ENCODE measurements around the gene SFXN2.
A peak's percentile ranks its signal among the peaks of the same experiment; 100 is the strongest.
"Not testable (repeated sequence)": the region's sequence is repeated elsewhere in the genome, so short reads cannot be mapped to it uniquely, and the experiment has no call there.

SFXN2 gene, protein sequence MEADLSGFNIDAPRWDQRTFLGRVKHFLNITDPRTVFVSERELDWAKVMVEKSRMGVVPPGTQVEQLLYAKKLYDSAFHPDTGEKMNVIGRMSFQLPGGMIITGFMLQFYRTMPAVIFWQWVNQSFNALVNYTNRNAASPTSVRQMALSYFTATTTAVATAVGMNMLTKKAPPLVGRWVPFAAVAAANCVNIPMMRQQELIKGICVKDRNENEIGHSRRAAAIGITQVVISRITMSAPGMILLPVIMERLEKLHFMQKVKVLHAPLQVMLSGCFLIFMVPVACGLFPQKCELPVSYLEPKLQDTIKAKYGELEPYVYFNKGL

GRCh38 chr10:102714621-102715455 lies at the start of gene SFXN2:
TSS of gene SFXN2 (plus strand) at chr10:102714636. CDS start at chr10:102726637, 12,001 bp downstream.
- peak; percentile 28 to 36 for DNase-seq (ENCODE audit: low read depth in 2 of 2)

DNA sequence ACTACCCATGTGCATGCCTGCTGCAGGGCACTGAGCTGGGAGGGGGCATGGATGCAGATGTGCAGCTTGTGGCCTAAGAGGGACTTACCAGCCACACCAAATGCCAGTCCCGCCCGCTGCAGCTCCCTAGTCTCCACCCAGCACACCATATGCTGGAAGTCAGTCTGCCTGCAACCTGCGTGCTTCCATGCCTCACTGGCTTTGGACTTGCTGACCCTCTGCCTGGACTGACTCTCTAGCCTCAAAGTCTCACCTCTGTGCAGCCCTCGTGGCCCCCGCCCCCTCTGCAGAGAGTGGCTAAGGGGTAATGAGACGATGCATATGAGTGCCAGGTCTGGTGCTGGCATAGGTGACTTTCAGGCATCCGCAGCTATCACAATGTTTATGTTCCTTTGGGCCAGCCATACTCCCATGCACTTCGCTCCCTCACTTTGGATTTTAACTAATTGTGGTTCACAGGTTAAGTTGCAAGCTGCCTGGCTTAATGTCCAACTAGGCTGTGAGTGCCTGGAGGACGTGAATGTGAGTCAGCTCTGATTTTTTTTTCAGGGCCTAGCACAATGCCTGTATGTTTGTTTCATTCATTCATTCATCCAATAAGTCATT lies 48.4 kb upstream of the SFXN2 start:
- no peak for DNase-seq (ENCODE audit: low read depth in 2 of 2)

DNA sequence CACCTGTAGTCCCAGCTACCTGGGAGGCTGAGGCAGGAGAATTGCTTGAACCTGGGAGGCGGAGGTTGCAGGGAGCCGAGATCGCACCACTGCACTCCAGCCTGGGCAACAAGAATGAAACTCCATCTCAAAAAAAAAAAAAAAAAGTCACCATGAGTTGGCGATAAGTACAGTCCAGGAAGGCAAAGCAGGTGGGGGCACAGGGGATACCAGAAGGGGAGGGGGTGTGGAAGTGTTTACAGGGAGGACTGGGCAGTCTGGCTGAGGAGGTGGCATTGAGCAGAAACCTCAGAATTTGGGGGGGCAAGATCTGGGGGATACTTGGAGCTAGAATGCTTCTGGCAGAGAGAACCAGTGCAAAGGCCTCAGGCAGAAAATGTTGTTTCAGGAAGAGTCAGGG lies 47.0 kb upstream of the SFXN2 start:
- not testable (repeated sequence) for DNase-seq (ENCODE audit: low read depth in 2 of 2)

DNA sequence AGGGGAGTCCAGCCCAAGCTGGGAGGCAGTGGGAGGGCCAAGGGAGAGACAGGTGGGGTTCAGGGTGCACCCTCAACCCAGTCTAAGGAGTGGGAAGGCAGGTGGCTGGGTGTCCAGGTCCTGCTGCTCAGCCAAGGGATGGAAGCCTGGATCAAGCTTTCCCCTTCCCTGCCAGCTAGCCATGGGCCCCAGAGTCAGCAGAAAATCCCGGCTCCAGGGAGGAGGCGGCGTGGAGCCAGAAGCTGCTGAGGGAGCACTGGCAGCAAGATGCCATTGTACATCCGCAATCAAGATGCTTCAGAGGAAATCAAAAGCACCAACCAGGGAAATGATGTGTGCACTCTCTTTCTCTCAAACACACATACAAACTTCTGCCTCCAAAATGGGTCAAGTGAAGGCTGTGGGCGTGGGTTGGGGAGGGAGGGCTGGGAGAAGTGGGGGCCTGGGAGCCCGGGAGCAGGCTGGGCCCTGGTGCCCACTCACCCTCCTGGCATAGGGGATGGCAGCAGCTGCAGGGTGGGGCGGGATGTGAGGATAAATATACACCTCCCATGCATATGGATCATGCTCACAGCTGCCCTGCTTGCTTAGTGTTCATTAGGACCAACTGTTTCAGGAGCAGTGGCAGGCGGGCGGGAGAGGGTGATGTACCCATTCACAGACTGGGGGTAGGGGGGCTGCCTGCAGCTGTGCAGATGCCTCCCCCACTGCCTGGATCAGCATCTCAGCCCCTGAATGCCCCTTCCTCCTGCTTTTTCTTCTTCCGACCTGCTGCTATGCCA lies 45.9 kb upstream of the SFXN2 start:
- DNase-seq (ENCODE audit: low read depth in 2 of 2), result no peak

DNA sequence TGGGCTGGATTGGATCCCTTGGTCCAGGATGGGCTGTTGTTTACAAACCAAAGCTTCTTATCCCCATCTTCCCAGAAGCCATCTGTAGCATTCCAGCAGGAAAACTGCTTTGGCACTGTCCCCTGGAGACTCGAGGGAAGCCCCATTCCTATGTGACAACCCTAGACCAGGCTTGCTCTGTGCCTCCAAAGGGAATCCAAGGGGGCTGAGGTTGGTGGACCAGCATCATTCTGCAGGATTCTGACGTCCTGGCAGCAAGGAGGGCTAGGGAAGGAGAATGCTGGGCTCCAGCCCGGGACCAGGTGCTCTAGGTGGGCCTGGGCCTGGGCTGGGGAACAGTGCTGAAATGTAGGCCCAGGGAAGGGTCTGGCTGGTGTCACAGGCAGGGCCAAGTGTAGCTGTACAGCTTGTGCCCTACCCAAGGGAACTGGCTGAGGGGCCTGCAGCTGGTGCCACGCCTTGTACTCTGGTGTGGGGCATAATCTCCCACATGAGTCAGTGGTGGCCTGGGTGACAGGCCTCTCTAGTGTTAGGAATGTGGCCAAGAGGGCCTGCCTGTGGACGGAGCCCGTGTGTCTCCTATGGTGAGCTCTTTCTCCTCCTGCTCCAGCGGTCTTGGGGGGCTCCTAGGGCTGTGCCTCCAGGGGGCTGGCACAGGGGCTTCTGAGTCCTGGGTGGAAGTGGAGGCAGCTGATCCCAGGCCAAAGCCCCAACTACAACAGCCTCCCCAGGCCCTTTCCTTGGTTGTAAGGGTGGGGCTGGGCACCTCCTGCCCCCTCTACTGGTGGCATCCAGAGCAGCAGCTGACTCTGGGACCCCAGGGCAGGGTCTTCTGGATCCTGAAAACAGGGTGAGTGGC lies 45.0 kb upstream of the SFXN2 start:
- DNase-seq (ENCODE audit: low read depth in 2 of 2), result no peak

DNA sequence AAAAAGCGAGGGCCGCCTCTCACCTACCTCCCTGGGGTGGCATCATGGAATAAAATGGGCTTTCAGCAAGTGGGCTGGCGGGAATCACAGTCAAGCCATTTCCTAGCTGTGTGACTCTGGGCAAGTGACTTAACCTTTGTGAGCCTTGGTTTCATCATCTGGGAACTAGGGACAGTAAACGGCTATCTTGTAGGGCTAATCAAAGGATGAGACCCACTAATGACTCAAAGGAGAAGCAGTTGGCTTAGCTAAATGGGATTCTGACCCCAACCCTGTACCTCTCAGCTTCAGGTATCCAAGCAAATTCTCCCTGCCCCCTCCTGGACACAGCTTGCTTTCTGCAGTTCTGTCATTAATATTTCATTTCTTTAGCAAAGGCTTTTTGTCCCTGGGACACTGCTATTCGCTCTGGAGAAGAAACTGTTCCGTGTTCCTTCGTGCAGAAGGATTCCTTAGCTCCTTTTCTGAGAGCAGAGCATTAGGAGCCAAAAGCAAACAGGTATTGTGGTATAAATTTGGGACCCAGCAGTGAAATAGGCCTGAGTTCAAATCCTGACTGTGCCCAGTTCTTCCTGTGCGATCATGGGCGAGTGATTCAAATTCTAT lies 44.3 kb upstream of the SFXN2 start:
- no peak for DNase-seq (ENCODE audit: low read depth in 2 of 2)

- no peak for DNase-seq (ENCODE audit: low read depth in 2 of 2)
Measured at GRCh38 chr10:102670871-102671434, 43.5 kb upstream of the SFXN2 start.

GRCh38 chr10:102673236-102673818 lies 41.1 kb upstream of the SFXN2 start:
- DNase-seq (ENCODE audit: low read depth in 2 of 2), result no peak

DNA sequence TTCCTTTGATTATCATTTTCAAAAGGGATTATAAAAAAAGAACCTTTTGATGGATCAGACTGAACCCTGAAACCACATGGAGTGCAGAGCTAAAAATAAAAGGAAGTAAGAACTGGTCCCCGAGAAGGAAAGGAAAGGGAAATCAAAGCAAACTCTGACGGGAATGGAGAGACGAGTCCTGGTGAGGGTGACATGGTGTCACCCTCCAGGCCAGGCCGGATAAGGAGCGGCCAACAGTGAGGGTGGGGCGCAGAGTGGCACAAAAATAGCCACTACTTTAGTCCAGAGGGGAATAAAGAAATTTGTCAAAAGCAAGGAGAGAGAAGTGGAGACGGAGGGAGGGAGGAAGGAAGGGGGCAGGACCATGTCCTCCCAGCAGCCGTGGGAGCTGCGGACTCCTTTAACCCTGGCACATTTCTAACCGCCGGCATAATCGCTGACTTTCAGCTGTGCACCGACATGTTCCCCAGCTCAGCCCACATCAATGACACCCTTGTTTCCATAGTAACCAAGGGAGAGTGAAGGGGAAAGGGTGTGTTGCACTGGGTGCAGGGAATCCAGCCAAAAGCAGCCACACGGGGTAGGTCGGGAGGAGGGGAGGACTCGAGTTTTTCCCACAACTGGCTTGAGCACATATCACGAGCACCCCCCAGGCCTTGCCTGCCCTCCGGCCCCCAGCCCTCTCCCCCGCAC lies 40.5 kb upstream of the SFXN2 start:
- DNase-seq (ENCODE audit: low read depth in 2 of 2), result peak; percentile 45 to 53

DNA sequence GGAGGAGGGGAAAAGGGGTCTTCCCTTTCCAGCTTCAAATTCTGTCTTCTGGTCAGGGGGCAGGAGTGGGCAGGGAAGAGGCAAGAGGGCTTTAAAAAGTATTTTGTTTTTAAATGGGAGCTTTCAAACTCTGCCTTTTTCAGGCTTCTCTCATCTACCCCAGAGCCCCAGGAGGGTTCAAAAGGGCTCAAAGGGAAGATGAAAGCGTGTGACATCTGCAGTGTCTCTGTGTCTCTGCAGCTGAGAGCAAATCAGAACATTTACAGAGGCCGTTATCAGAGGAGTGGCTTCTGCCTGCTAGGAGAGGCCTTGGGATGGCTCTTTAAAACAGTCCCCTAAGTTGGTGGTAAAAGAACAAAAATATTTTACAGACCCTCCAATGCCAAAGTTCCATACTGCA lies 39.9 kb upstream of the SFXN2 start:
- no peak for DNase-seq (ENCODE audit: low read depth in 2 of 2)

- DNase-seq (ENCODE audit: low read depth in 2 of 2), result no peak
Measured at GRCh38 chr10:102675011-102675665, 39.3 kb upstream of the SFXN2 start.

DNA sequence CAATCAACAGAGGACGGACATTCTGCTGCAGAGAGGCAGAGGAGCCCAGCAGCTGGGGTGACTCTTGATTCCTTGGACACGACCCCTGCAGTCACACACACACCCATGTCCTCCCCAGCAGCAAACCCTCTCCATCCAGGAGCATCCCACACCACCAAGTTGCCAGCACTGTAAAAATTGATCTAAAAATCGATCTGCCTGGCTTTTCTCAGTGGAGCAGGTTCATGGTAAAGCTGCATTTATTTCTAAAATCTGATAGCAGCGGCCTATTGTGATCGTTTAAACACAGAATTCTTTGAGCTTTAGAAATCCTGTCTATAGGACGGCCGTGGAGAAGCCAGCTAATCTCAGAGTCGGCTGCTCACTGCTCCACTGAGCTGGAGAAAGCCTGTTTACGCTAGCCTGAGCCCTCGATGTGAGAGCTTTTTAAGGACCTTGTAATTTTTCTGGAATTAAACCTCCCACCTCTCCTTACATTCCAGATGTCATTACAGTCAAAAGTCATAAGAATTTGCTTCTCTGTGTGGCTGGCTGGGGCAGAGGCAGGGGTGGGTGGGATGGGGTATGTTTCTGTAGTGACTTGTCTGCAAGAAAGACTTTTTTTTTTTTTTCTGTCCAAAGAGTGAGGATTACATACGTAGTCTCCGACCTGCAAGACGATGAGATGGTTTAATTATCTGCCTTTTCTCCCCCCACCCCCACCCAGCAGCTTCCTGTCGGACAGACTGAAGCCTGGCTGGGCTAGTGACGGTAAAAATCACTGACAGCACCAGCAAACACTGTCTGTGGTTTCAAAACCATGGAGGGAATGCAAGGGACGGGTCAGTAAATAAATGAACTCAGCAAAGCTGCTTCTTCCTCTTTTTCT lies 38.5 kb upstream of the SFXN2 start:
- no peak for DNase-seq (ENCODE audit: low read depth in 2 of 2)

DNA sequence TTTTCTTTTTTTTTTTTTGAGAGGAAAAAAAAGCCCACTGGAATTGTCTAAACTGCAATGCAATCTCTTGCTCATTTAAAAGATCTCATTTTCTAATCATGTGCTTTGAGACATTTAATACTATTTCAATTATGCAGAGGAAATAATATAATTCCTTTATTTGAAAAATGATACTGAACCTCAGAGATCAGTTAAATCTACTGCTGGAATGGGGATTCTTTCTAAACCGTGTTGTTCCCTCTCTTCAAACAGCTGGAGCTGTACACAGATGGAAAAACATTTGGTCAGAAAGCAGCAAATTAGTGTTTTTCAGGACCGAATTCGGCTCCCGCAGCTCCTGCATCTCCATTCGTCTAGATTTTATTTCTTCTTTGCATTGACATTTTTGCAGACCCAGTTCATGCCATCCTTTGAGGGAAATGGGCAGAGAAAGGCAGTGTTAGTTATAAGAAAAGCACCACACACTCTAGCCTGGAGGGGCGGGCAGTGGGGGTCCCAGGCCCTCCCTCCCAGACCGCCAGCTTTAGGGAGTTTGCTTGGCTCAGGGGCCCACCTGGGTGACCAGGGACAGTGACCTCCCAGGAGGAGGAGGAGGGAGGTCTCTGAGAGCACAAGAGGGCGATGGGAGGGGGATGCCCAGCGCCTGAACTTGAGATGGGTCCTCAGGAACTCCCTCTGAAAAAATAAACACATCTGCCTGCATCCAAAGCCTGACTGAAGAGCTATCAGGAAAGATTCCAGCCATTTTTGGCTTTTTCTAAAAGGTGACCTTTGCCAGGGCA lies 37.7 kb upstream of the SFXN2 start:
- no peak for DNase-seq (ENCODE audit: low read depth in 2 of 2)

GRCh38 chr10:102677331-102678067 lies 36.9 kb upstream of the SFXN2 start:
- no peak for DNase-seq (ENCODE audit: low read depth in 2 of 2)

- DNase-seq (ENCODE audit: low read depth in 2 of 2), result no peak
Measured at GRCh38 chr10:102678068-102678400, 36.4 kb upstream of the SFXN2 start.

DNA sequence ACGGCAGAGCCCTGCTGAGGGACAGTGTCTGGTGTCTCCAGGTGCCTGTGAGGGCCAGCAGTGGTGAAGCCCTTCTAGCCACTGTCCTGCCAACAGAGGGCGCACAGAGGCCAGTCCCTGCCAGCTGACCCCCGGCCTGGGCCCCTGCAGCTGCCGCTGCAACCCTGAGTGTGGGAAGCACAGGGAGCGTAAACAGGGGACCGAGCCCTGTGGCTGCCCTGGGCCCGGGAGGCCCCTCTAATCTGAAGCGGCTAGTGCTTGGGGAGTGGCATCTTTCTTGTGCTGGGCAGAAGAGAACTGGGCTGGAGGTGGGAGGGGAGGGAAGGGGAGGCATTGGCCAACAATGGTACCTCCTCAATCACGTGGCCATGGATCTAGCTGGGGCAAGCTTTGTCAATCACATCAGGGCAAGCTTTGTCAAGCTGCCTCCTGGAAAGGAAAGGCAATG lies 35.6 kb upstream of the SFXN2 start:
- DNase-seq (ENCODE audit: low read depth in 2 of 2), result no peak
